Measurements from ENCODE around the gene FAM111B. TPM values are rescaled to one million over a fixed set of nuclear protein-coding genes. Genes with fewer than 3 reads are reported as not detected.
A peak's percentile ranks its signal among the peaks of the same experiment; 100 is the strongest.

FAM111B gene
- total RNA-seq, 1 donor from 2014 or later: 13.2 TPM

- Mint-ChIP-seq H3K4me1 (ENCODE audit: unreplicated experiment) (peaks cover 39% of the 10 kb centered on the region), H3K27me3 (no peaks in the 10 kb centered on the region), H3K36me3 (peaks cover 17% of the 10 kb centered on the region), H3K4me3 (peak overlapping the region; percentile 99), H3K27ac (peak overlapping the region; percentile 97), H3K9me3 (no peaks in the 10 kb centered on the region)
- TF ChIP-seq CTCF (conservative IDR thresholded peaks at IDR 0.05): no peak
- no peak for DNase-seq (ENCODE audit: extremely low spot score, unreplicated experiment)
These were observed 68.1 kb downstream of the FAM111B start for GRCh38 chr11:59175091-59175501.

- H3K27ac Mint-ChIP-seq: no peak overlapping the region
- peaks cover 24% of the 10 kb centered on the region for H3K36me3 Mint-ChIP-seq
- TF ChIP-seq CTCF (conservative IDR thresholded peaks at IDR 0.05): no peak
- DNase-seq (ENCODE audit: extremely low spot score, unreplicated experiment): no peak
- H3K4me1 Mint-ChIP-seq (ENCODE audit: unreplicated experiment): peaks cover 39% of the 10 kb centered on the region
- H3K9me3 Mint-ChIP-seq: no peaks in the 10 kb centered on the region
- H3K27me3 Mint-ChIP-seq: no peaks in the 10 kb centered on the region
- H3K4me3 Mint-ChIP-seq: no peak overlapping the region
These were observed 69.3 kb downstream of the FAM111B start for GRCh38 chr11:59176330-59176729.

Other genes starting within 250 kb of the FAM111B start
- 2.5 and 4.5 TPM in 2 replicates for gene GLYATL1, start 167.7 kb upstream of the FAM111B start, total RNA-seq (ENCODE audit: low replicate concordance)
- not detected in 2 replicates for gene GLYATL1B, start 20.9 kb upstream of the FAM111B start, total RNA-seq (ENCODE audit: low replicate concordance)
- 28.4 and 29.1 TPM in 2 replicates for gene FAM111A, start 35.6 kb downstream of the FAM111B start, total RNA-seq (ENCODE audit: low replicate concordance)
- 55.3 and 79.2 TPM in 2 replicates for gene DTX4, start 64.9 kb downstream of the FAM111B start, total RNA-seq (ENCODE audit: low replicate concordance)
- not detected in 2 replicates for gene MPEG1, start 105.7 kb downstream of the FAM111B start, total RNA-seq (ENCODE audit: low replicate concordance)